Dermis blood vessel endothelial cell (primary cell): ENCODE data around the gene TROAP. TPM values are rescaled to one million over a fixed set of nuclear protein-coding genes. Genes with fewer than 3 reads are reported as not detected.
"Not testable (repeated sequence)": the region's sequence is repeated elsewhere in the genome, so short reads cannot be mapped to it uniquely, and the experiment has no call there.

Experiments used
- DNase-seq: peaks from one replicate; pipeline ENCODE4 v3.0.0; 2010
- total RNA-seq: library from RNA; depleted of rRNA; stranded (reverse); fragments of >200 nt; gene quantifications from 2 replicates; pipeline ENCODE4 v1.2.3, GENCODE V29; 2014

Gene TROAP
- total RNA-seq, 1 donor from 2014 or later: 4.3 TPM

GRCh38 chr12:49294804-49295081 lies 28.3 kb upstream of the TROAP start:
- DNase-seq: no peak

GRCh38 chr12:49295082-49295936 lies 27.7 kb upstream of the TROAP start, which contains the start of gene PRPH:
Gene PRPH (plus strand): TSS chr12:49295147. CDS start chr12:49295201, 54 bp downstream.
- peak; percentile 23 for DNase-seq

GRCh38 chr12:49296034-49296835 lies 26.8 kb upstream of the TROAP start:
- peak; percentile 46 for DNase-seq

GRCh38 chr12:49296836-49297694 lies 26.0 kb upstream of the TROAP start:
- no peak for DNase-seq

GRCh38 chr12:49297695-49298060 lies 25.4 kb upstream of the TROAP start:
- no peak for DNase-seq

- peak; percentile 26 for DNase-seq
Observed at GRCh38 chr12:49298160-49298559, 24.9 kb upstream of the TROAP start.

- no peak for DNase-seq
Observed at GRCh38 chr12:49301760-49302159, 21.3 kb upstream of the TROAP start.

GRCh38 chr12:49304161-49304560 lies 18.9 kb upstream of the TROAP start:
- no peak for DNase-seq

- DNase-seq: no peak
Observed at GRCh38 chr12:49305762-49306510, 17.1 kb upstream of the TROAP start.

- DNase-seq: no peak
Observed at GRCh38 chr12:49309386-49309785, 13.7 kb upstream of the TROAP start.

GRCh38 chr12:49310451-49311000 lies 12.5 kb upstream of the TROAP start:
- not testable (repeated sequence) for DNase-seq

- no peak for DNase-seq
Observed at GRCh38 chr12:49314811-49315210, 8.2 kb upstream of the TROAP start.

- DNase-seq: not testable (repeated sequence)
Observed at GRCh38 chr12:49317118-49317517, 5.9 kb upstream of the TROAP start.

GRCh38 chr12:49320411-49321103 lies 2.5 kb upstream of the TROAP start:
- DNase-seq: not testable (repeated sequence)

GRCh38 chr12:49322367-49322707 lies 718 bp upstream of the TROAP start:
- no peak for DNase-seq

- DNase-seq: no peak
Observed at GRCh38 chr12:49323524-49324097, 556 bp downstream of the TROAP start.

- DNase-seq: no peak
Observed at GRCh38 chr12:49325606-49326005, 2.6 kb downstream of the TROAP start.

GRCh38 chr12:49327368-49327767 lies 4.3 kb downstream of the TROAP start:
- no peak for DNase-seq

- no peak for DNase-seq
Observed at GRCh38 chr12:49327887-49328286, 4.8 kb downstream of the TROAP start.

- DNase-seq: no peak
Observed at GRCh38 chr12:49328816-49329215, 5.8 kb downstream of the TROAP start.

GRCh38 chr12:49330032-49330619 lies 7.1 kb downstream of the TROAP start:
- no peak for DNase-seq
